ENCODE data around the gene EXD3.

EXD3 gene

DNA sequence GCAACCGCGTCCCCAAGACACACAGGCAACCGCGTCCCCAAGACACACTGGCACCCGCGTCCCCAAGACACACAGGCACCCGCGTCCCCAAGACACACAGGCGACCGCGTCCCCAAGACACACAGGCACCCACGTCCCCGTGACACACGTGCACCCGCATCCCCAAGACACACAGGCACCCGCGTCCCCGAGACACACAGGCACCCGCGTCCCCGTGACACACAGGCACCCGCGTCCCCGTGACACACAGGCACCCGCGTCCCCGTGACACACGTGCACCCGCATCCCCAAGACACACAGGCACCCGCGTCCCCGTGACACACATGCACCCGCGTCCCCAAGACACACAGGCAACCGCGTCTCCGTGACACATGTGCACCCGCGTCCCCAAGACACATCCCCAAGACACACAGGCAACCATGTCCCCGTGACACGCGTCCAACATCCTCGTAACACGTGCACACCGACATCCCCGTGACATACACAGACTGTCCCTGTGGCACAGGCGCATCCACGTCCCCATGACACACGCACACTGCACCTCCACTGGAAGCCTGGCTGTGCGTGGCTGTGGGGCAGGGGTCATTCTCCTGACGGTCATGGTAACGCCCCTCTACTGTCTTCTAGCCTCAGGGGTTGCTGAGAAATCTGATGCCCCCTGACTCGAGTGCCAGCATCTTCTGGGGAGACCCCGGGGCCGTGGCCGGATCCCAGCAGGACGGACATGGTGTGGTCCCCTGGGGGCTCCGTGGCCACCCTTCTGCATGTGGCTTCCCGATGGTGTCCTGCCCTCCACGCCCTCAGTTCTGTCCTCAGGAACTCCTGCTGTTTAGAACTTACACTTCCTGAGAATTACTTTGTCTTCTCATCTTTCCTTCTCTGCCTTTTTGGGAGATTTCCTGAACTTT, 24.1 kb downstream of the EXD3 start:
- Histone ChIP-seq H3K4me1 (ENCODE audit: control insufficient read depth, low read depth, low read length) (no peaks in the 10 kb centered on the region), H3K9ac (ENCODE audit: low read length) (no peak overlapping the region), H3K36me3 (ENCODE audit: control insufficient read depth, low read depth, low read length) (no peaks in the 10 kb centered on the region), H3K27ac (ENCODE audit: low read length) (no peak overlapping the region), H3K4me3 (ENCODE audit: low read length) (no peak overlapping the region), H3K27me3 (ENCODE audit: control insufficient read depth, insufficient read depth, low read length) (no peaks in the 10 kb centered on the region), H3K9me3 (ENCODE audit: control insufficient read depth, low read depth, low read length) (no peaks in the 10 kb centered on the region)

DNA sequence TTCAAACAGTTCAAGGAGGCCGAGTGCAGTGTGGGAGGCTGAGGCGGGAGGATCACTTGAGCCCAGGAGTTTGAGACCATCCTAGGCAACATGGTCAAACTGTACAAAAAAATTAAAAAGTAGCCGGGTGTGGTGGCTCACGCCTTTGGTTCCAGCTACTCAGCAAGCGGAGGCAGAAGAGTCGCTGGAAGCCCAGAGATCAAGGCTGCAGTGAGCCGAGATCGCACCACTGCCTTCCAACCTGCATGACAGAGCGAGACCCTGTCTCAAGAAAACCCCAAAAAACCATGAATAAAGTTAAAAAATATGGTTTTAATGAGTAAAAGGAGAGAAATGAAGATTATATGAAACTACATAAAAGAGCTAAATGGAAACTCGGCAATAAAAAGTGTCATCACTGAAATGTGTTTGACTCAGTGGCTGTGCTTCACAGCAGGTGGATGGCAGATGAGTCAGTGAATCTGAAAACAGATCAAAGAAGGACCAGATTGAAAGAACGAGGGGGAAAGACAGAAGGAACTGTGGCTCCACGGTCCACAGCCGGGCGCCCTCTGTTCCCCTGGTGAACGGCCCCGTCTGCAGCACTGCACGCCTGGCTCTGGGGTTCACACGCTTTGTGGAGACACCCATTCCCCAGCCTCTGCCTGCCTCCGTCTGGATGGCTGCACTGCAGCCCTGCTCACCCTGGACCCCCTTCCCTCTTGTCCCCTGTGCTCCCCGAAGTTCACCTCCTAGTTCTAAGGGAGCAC, 25.1 kb downstream of the EXD3 start:
- H3K9me3 ChIP-seq (ENCODE audit: control insufficient read depth, low read depth, low read length) = no peaks in the 10 kb centered on the region
- no peak overlapping the region for H3K9ac ChIP-seq (ENCODE audit: low read length)
- H3K4me1 ChIP-seq (ENCODE audit: control insufficient read depth, low read depth, low read length) = no peaks in the 10 kb centered on the region
- no peaks in the 10 kb centered on the region for H3K36me3 ChIP-seq (ENCODE audit: control insufficient read depth, low read depth, low read length)
- H3K27ac ChIP-seq (ENCODE audit: low read length) = no peak overlapping the region
- H3K4me3 ChIP-seq (ENCODE audit: low read length) = no peak overlapping the region
- H3K27me3 ChIP-seq (ENCODE audit: control insufficient read depth, insufficient read depth, low read length) = no peaks in the 10 kb centered on the region

DNA sequence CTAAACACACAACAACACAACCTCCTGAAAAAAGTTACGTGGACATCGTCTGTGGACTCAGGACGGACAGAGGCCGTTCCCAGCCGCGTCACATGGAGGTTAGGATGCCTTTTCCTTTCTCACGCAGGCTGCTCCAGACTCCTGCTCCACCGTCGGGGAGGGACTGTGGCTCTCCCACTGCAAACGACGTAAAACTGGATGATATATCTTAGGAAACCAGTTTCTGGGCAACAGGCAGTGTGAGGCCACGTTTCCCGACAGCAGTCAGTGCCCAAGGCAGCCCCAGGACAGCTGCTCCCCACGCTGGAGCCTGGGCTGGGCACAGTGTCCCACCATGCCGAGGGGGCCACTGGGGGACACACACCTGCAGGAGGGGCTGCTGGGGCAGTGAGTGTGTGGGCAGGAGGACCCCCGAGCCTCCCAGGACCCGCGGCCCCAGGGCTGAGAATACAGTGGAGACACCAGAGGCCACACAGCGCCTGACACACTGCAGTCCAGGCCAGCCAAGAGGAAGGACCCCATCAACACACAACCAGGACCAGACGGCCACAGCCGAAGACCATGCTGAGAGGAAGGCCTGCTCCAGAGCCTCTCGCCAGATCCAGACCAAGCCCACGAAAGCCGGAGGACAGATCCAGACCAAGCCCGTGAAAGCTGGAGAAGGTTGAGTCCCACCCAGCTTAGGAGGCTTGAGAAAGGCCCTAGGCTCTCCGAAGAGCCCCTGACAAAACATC, 26.2 kb downstream of the EXD3 start:
- no peaks in the 10 kb centered on the region for H3K27me3 ChIP-seq (ENCODE audit: control insufficient read depth, insufficient read depth, low read length)
- no peak overlapping the region for H3K9ac ChIP-seq (ENCODE audit: low read length)
- H3K27ac ChIP-seq (ENCODE audit: low read length) = no peak overlapping the region
- no peaks in the 10 kb centered on the region for H3K9me3 ChIP-seq (ENCODE audit: control insufficient read depth, low read depth, low read length)
- H3K4me3 ChIP-seq (ENCODE audit: low read length) = no peak overlapping the region
- no peaks in the 10 kb centered on the region for H3K4me1 ChIP-seq (ENCODE audit: control insufficient read depth, low read depth, low read length)
- H3K36me3 ChIP-seq (ENCODE audit: control insufficient read depth, low read depth, low read length) = no peaks in the 10 kb centered on the region

- H3K36me3 ChIP-seq (ENCODE audit: control insufficient read depth, low read depth, low read length) = no peaks in the 10 kb centered on the region
- no peak overlapping the region for H3K9ac ChIP-seq (ENCODE audit: low read length)
- no peaks in the 10 kb centered on the region for H3K9me3 ChIP-seq (ENCODE audit: control insufficient read depth, low read depth, low read length)
- no peak overlapping the region for H3K4me3 ChIP-seq (ENCODE audit: low read length)
- H3K27me3 ChIP-seq (ENCODE audit: control insufficient read depth, insufficient read depth, low read length) = no peaks in the 10 kb centered on the region
- H3K27ac ChIP-seq (ENCODE audit: low read length) = no peak overlapping the region
- no peaks in the 10 kb centered on the region for H3K4me1 ChIP-seq (ENCODE audit: control insufficient read depth, low read depth, low read length)
Measured at GRCh38 chr9:137396227-137396626, 26.7 kb downstream of the EXD3 start.

- Histone ChIP-seq H3K4me3 (ENCODE audit: low read length) (no peak overlapping the region), H3K36me3 (ENCODE audit: control insufficient read depth, low read depth, low read length) (no peaks in the 10 kb centered on the region), H3K27ac (ENCODE audit: low read length) (no peak overlapping the region), H3K4me1 (ENCODE audit: control insufficient read depth, low read depth, low read length) (no peaks in the 10 kb centered on the region), H3K27me3 (ENCODE audit: control insufficient read depth, insufficient read depth, low read length) (no peaks in the 10 kb centered on the region), H3K9me3 (ENCODE audit: control insufficient read depth, low read depth, low read length) (no peaks in the 10 kb centered on the region), H3K9ac (ENCODE audit: low read length) (no peak overlapping the region)
Measured at GRCh38 chr9:137395666-137396010, 27.3 kb downstream of the EXD3 start.

DNA sequence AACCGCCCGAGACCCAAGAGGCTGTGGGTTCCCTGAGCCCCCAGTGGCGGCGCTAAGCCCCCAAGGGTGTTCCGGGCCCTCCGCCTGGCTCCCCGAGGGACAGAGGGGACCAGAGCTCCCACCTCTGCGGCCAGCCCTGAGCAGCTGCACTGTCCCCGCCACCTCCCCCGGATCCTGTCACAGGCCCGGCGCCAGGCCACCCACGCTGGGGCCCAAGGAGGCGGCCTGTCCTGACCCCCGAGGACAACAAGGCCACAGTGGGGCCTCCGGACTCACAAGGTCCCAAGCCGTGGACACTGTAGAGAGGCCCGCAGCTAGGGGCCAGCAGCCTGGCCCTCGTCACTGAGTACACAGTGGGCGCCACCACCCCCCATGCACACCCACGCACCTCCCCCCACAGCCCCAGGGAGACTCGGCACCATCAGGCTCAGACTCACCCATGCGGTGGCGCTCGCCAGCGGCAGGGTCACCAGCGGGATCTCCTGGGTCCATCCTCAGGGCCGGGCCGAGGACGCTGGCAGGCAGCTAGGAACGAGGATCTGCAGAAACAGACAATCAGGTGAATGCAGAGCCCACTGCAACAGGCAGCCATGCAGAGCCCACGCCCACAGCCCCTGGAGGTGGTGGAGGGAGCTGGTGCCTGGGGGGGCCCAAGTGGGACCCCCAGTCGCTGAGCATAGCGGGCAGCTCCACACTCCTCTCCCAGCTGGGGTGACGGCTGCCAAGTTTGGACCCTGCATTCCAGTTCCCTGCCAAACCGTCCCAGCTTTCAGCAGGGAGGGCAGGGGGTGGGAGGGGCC, 27.9 kb downstream of the EXD3 start:
- Histone ChIP-seq H3K9ac (ENCODE audit: low read length) (no peak overlapping the region), H3K36me3 (ENCODE audit: control insufficient read depth, low read depth, low read length) (no peaks in the 10 kb centered on the region), H3K9me3 (ENCODE audit: control insufficient read depth, low read depth, low read length) (no peaks in the 10 kb centered on the region), H3K4me1 (ENCODE audit: control insufficient read depth, low read depth, low read length) (no peaks in the 10 kb centered on the region), H3K4me3 (ENCODE audit: low read length) (no peak overlapping the region), H3K27me3 (ENCODE audit: control insufficient read depth, insufficient read depth, low read length) (no peaks in the 10 kb centered on the region), H3K27ac (ENCODE audit: low read length) (no peak overlapping the region)

GRCh38 chr9:137393176-137394150, 29.5 kb downstream of the EXD3 start:
- Histone ChIP-seq H3K4me3 (ENCODE audit: low read length) (no peak overlapping the region), H3K36me3 (ENCODE audit: control insufficient read depth, low read depth, low read length) (no peaks in the 10 kb centered on the region), H3K9me3 (ENCODE audit: control insufficient read depth, low read depth, low read length) (no peaks in the 10 kb centered on the region), H3K27ac (ENCODE audit: low read length) (no peak overlapping the region), H3K4me1 (ENCODE audit: control insufficient read depth, low read depth, low read length) (no peaks in the 10 kb centered on the region), H3K9ac (ENCODE audit: low read length) (no peak overlapping the region), H3K27me3 (ENCODE audit: control insufficient read depth, insufficient read depth, low read length) (no peaks in the 10 kb centered on the region)

DNA sequence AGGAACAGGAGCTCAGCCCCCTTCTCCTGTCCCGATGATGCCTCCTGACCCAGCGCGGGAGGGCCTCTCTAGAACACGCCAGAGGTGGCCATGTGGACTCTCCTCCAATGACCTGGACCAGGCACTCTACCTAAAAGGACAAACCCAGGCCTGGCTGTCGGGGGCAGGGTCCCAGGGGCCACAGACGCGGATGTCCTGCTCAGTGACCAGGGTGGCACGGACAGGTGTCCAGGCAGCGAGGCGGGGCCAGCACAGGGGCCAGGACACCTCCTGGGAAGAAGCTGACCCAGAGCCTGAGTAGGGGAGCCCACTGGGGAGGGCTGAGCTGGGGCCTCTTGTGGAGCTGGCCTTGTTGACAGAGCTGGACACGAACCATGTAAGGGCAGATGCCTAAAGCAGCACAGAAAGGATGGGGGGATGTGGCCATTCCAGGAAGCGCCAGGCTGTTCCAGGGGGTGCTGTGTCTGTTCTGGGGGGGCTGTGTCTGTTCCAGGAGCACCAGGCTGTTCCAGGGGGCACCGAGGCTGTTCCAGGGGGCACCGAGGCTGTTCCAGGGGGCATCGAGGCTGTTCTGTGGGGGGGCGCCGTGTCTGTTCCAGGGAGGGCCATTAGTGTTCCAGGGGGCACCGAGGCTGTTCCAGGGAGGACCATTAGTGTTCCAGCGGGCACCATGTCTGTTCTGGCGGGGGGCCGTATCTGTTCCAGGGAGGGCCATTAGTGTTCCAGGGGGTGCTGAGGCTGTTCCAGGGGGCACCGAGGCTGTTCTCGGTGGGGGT, 30.5 kb downstream of the EXD3 start:
- H3K4me1 ChIP-seq (ENCODE audit: control insufficient read depth, low read depth, low read length) = no peaks in the 10 kb centered on the region
- no peak overlapping the region for H3K27ac ChIP-seq (ENCODE audit: low read length)

DNA sequence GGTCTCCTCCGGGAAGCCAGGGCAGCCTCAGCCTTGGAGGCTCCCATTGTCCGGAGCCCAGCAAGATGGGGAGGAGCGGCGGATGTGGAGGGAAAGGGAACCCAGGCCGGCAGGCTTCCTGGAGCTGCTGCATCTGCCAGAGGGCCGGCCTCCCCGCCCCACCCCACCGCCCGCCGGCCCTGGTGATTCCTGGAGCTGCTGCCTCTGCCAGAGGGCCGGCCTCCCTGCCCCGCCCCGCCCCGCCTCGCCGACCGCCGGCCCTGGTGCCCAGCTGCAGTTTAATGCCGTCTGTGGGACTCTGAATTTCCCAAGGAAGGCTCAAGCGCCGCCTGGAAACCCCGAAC, 31.6 kb downstream of the EXD3 start:
- H3K9me3 ChIP-seq (ENCODE audit: control insufficient read depth, low read depth, low read length) = no peaks in the 10 kb centered on the region
- no peak overlapping the region for H3K4me3 ChIP-seq (ENCODE audit: low read length)
- H3K27ac ChIP-seq (ENCODE audit: low read length) = no peak overlapping the region
- no peaks in the 10 kb centered on the region for H3K4me1 ChIP-seq (ENCODE audit: control insufficient read depth, low read depth, low read length)
- H3K27me3 ChIP-seq (ENCODE audit: control insufficient read depth, insufficient read depth, low read length) = no peaks in the 10 kb centered on the region
- no peak overlapping the region for H3K9ac ChIP-seq (ENCODE audit: low read length)
- no peaks in the 10 kb centered on the region for H3K36me3 ChIP-seq (ENCODE audit: control insufficient read depth, low read depth, low read length)

More for the DNA sequence above, 30.5 kb downstream of the EXD3 start:
- no peaks in the 10 kb centered on the region for H3K27me3 ChIP-seq (ENCODE audit: control insufficient read depth, insufficient read depth, low read length)
- H3K9ac ChIP-seq (ENCODE audit: low read length) = no peak overlapping the region
- H3K9me3 ChIP-seq (ENCODE audit: control insufficient read depth, low read depth, low read length) = no peaks in the 10 kb centered on the region
- no peaks in the 10 kb centered on the region for H3K36me3 ChIP-seq (ENCODE audit: control insufficient read depth, low read depth, low read length)
- H3K4me3 ChIP-seq (ENCODE audit: low read length) = no peak overlapping the region
